ENCODE measurements around the gene CEBPG.

CEBPG gene

GRCh38 chr19:33418461-33418860 lies 45.0 kb downstream of the CEBPG start:
- H3K9ac ChIP-seq (ENCODE audit: low read length), result no peak overlapping the region
- H3K4me3 ChIP-seq (ENCODE audit: low read depth, low read length), result no peak overlapping the region
- no peaks in the 10 kb centered on the region for H3K27me3 ChIP-seq (ENCODE audit: control insufficient read depth, insufficient read depth, low read length)
- no peak overlapping the region for H3K27ac ChIP-seq (ENCODE audit: low read depth, low read length)
- no peaks in the 10 kb centered on the region for H3K9me3 ChIP-seq (ENCODE audit: control insufficient read depth, insufficient read depth, low read depth, low read length)
- no peaks in the 10 kb centered on the region for H3K36me3 ChIP-seq (ENCODE audit: control insufficient read depth, insufficient read depth, low read length)
- peaks cover 6% of the 10 kb centered on the region; the same call in 1 of the 2 replicates for H3K4me1 ChIP-seq (ENCODE audit: control insufficient read depth, insufficient read depth, low read length)

DNA sequence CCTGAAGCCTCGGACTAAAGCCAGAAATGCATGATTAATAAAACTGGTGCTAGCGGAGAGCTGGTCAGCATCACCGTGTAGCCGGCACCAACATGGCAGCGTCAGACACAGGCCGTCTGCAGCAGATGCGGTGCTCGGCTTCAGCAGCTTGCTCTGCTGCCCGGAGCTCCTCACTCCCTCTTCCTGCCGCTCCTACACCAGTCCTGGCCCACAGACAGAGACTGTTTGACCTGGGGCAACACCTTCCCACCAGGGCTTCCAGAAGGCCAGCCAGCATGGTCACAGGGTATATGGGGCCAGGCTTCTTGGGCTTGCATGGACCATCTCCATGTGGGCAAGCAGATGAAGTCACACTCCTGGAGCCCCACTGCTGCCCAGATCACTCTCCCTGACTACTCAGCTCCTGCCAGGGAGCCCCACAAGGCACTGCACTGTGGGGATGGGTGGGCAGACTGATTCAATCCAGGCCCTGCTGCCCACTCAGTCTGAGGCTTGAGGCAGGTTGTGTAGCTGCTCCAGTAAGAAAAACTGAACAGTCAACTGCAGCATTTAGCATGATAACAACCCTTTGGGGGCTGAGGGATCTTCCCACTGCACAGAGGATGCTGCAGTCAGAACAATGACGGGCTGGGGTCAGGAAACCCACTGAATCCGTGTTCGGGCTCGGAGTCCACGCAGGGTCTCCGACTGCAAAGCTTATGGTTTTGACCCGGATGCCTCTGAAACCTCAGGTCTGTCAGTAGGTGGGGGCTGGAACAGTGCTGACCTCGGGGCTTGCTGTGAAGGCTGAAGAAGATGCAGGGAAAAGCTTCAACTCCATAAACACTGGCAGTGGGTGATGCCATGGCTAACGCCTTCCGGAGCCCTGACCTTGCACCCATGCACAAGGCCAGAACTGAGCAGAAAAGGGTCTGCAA lies 45.6 kb downstream of the CEBPG start:
- Histone ChIP-seq H3K9me3 (ENCODE audit: control insufficient read depth, insufficient read depth, low read depth, low read length) (no peaks in the 10 kb centered on the region), H3K9ac (ENCODE audit: low read length) (no peak overlapping the region), H3K27ac (ENCODE audit: low read depth, low read length) (no peak overlapping the region), H3K4me3 (ENCODE audit: low read depth, low read length) (no peak overlapping the region), H3K4me1 (ENCODE audit: control insufficient read depth, insufficient read depth, low read length) (peaks cover 6% of the 10 kb centered on the region; the same call in 1 of the 2 replicates), H3K27me3 (ENCODE audit: control insufficient read depth, insufficient read depth, low read length) (no peaks in the 10 kb centered on the region), H3K36me3 (ENCODE audit: control insufficient read depth, insufficient read depth, low read length) (no peaks in the 10 kb centered on the region)

- no peaks in the 10 kb centered on the region for H3K27me3 ChIP-seq (ENCODE audit: control insufficient read depth, insufficient read depth, low read length)
- peaks cover 6% of the 10 kb centered on the region; the same call in 1 of the 2 replicates for H3K4me1 ChIP-seq (ENCODE audit: control insufficient read depth, insufficient read depth, low read length)
- no peaks in the 10 kb centered on the region for H3K9me3 ChIP-seq (ENCODE audit: control insufficient read depth, insufficient read depth, low read depth, low read length)
- H3K4me3 ChIP-seq (ENCODE audit: low read depth, low read length), result no peak overlapping the region
- no peak overlapping the region for H3K9ac ChIP-seq (ENCODE audit: low read length)
- H3K27ac ChIP-seq (ENCODE audit: low read depth, low read length), result no peak overlapping the region
- H3K36me3 ChIP-seq (ENCODE audit: control insufficient read depth, insufficient read depth, low read length), result no peaks in the 10 kb centered on the region
Measured at GRCh38 chr19:33419788-33420130, 46.2 kb downstream of the CEBPG start.

GRCh38 chr19:33420821-33421220 lies 47.3 kb downstream of the CEBPG start:
- Histone ChIP-seq H3K4me3 (ENCODE audit: low read depth, low read length) (no peak overlapping the region), H3K36me3 (ENCODE audit: control insufficient read depth, insufficient read depth, low read length) (no peaks in the 10 kb centered on the region), H3K27ac (ENCODE audit: low read depth, low read length) (no peak overlapping the region), H3K4me1 (ENCODE audit: control insufficient read depth, insufficient read depth, low read length) (peaks cover 6% of the 10 kb centered on the region; the same call in 1 of the 2 replicates), H3K9me3 (ENCODE audit: control insufficient read depth, insufficient read depth, low read depth, low read length) (no peaks in the 10 kb centered on the region), H3K9ac (ENCODE audit: low read length) (no peak overlapping the region), H3K27me3 (ENCODE audit: control insufficient read depth, insufficient read depth, low read length) (no peaks in the 10 kb centered on the region)

- Histone ChIP-seq H3K36me3 (ENCODE audit: control insufficient read depth, insufficient read depth, low read length) (no peaks in the 10 kb centered on the region), H3K9me3 (ENCODE audit: control insufficient read depth, insufficient read depth, low read depth, low read length) (no peaks in the 10 kb centered on the region), H3K27ac (ENCODE audit: low read depth, low read length) (no peak overlapping the region), H3K27me3 (ENCODE audit: control insufficient read depth, insufficient read depth, low read length) (no peaks in the 10 kb centered on the region), H3K4me1 (ENCODE audit: control insufficient read depth, insufficient read depth, low read length) (peaks cover 5% of the 10 kb centered on the region; the same call in 1 of the 2 replicates), H3K4me3 (ENCODE audit: low read depth, low read length) (no peak overlapping the region), H3K9ac (ENCODE audit: low read length) (no peak overlapping the region)
Measured at GRCh38 chr19:33421368-33421767, 47.9 kb downstream of the CEBPG start.

DNA sequence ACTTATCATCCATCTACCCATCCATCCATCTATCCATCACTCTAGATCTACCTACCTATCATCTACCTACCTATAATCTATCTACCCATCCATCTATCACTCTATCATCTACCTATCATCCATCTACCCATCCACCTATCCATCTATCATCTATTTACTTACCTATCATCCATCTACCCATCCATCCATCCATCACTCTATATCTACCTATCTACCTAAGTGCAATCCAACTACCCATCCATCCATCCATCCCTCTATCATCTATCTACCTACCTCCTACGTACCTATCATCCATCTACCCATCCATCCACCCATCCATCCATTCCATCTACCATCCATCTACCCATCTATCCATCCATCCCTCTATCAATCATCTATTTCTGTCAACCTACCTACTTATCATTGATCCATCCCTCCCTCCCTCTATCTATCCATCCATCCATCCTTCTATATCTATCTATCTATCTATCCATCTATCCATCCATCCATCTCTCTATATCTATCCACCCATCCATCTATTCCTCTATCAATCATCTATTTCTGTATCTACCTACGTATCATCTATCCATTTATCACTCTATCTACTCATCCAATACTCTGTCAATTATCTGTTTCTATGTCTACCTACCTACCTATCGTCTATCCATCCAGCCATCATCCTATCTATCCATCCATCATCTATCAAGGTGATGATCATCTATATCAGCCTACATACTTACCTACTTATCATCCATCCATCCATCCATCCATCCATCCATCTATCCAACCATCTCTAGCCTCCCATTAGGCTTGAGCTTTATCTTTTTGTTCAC lies 49.1 kb downstream of the CEBPG start:
- Histone ChIP-seq H3K4me1 (ENCODE audit: control insufficient read depth, insufficient read depth, low read length) (no peaks in the 10 kb centered on the region), H3K4me3 (ENCODE audit: low read depth, low read length) (no peak overlapping the region), H3K9me3 (ENCODE audit: control insufficient read depth, insufficient read depth, low read depth, low read length) (no peaks in the 10 kb centered on the region), H3K36me3 (ENCODE audit: control insufficient read depth, insufficient read depth, low read length) (no peaks in the 10 kb centered on the region), H3K9ac (ENCODE audit: low read length) (no peak overlapping the region), H3K27me3 (ENCODE audit: control insufficient read depth, insufficient read depth, low read length) (no peaks in the 10 kb centered on the region), H3K27ac (ENCODE audit: low read depth, low read length) (no peak overlapping the region)

GRCh38 chr19:33424181-33424580 lies 50.7 kb downstream of the CEBPG start:
- no peaks in the 10 kb centered on the region for H3K36me3 ChIP-seq (ENCODE audit: control insufficient read depth, insufficient read depth, low read length)
- H3K27ac ChIP-seq (ENCODE audit: low read depth, low read length), result no peak overlapping the region
- H3K4me1 ChIP-seq (ENCODE audit: control insufficient read depth, insufficient read depth, low read length), result no peaks in the 10 kb centered on the region
- no peaks in the 10 kb centered on the region for H3K9me3 ChIP-seq (ENCODE audit: control insufficient read depth, insufficient read depth, low read depth, low read length)
- no peak overlapping the region for H3K9ac ChIP-seq (ENCODE audit: low read length)
- H3K27me3 ChIP-seq (ENCODE audit: control insufficient read depth, insufficient read depth, low read length), result no peaks in the 10 kb centered on the region
- no peak overlapping the region for H3K4me3 ChIP-seq (ENCODE audit: low read depth, low read length)

- Histone ChIP-seq H3K27me3 (ENCODE audit: control insufficient read depth, insufficient read depth, low read length) (no peaks in the 10 kb centered on the region), H3K9ac (ENCODE audit: low read length) (no peak overlapping the region), H3K4me1 (ENCODE audit: control insufficient read depth, insufficient read depth, low read length) (no peaks in the 10 kb centered on the region), H3K27ac (ENCODE audit: low read depth, low read length) (no peak overlapping the region), H3K36me3 (ENCODE audit: control insufficient read depth, insufficient read depth, low read length) (no peaks in the 10 kb centered on the region), H3K9me3 (ENCODE audit: control insufficient read depth, insufficient read depth, low read depth, low read length) (no peaks in the 10 kb centered on the region), H3K4me3 (ENCODE audit: low read depth, low read length) (no peak overlapping the region)
Measured at GRCh38 chr19:33426621-33427361, 53.3 kb downstream of the CEBPG start.

DNA sequence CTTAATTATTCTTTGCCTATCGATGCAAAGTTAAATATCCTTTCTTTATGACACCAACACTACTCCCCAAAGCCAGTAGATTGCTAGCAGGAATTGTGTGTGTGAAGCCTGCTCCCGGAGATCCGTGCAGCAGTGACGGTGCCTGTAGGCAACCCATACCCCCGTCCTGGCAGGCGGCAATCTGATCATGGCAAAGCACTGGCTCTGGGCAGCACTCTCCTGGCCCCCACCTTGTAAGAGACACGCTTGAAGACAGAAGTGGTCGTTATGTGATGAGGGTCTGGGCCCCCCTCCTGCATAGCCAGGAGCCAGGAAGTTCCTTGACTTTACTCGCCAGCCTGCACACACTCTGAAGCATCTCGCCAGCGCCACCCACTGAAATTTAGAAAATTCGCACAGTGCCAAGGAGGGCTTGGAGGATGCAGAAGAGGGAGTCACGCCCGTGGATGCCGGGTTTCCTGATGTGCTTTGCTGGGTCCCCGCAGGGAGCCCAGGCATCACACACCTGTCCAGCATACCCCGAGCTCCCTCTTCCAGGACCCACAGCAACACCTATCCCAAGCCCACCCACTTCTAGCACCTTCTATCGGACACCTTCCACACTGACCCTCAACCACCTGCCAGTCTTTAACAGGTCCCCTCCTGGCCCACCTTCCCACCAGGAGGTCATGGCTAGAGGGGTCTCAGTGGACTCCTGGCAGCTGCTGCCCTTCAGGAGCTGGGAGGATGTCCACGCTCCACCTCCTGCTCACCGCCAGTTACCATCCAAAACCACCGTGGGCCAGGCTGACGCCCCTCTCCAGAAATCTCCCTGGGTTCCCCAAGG lies 54.5 kb downstream of the CEBPG start:
- no peaks in the 10 kb centered on the region for H3K27me3 ChIP-seq (ENCODE audit: control insufficient read depth, insufficient read depth, low read length)
- H3K9me3 ChIP-seq (ENCODE audit: control insufficient read depth, insufficient read depth, low read depth, low read length), result no peaks in the 10 kb centered on the region
- no peak overlapping the region for H3K4me3 ChIP-seq (ENCODE audit: low read depth, low read length)
- H3K36me3 ChIP-seq (ENCODE audit: control insufficient read depth, insufficient read depth, low read length), result no peaks in the 10 kb centered on the region
- H3K4me1 ChIP-seq (ENCODE audit: control insufficient read depth, insufficient read depth, low read length), result no peaks in the 10 kb centered on the region
- no peak overlapping the region for H3K27ac ChIP-seq (ENCODE audit: low read depth, low read length)
- H3K9ac ChIP-seq (ENCODE audit: low read length), result no peak overlapping the region

- no peak overlapping the region for H3K9ac ChIP-seq (ENCODE audit: low read length)
- H3K27me3 ChIP-seq (ENCODE audit: control insufficient read depth, insufficient read depth, low read length), result no peaks in the 10 kb centered on the region
- H3K9me3 ChIP-seq (ENCODE audit: control insufficient read depth, insufficient read depth, low read depth, low read length), result no peaks in the 10 kb centered on the region
- H3K36me3 ChIP-seq (ENCODE audit: control insufficient read depth, insufficient read depth, low read length), result no peaks in the 10 kb centered on the region
- H3K4me1 ChIP-seq (ENCODE audit: control insufficient read depth, insufficient read depth, low read length), result no peaks in the 10 kb centered on the region
- H3K27ac ChIP-seq (ENCODE audit: low read depth, low read length), result no peak overlapping the region
- H3K4me3 ChIP-seq (ENCODE audit: low read depth, low read length), result no peak overlapping the region
Measured at GRCh38 chr19:33428627-33429125, 55.2 kb downstream of the CEBPG start.

All from HUES6 (cell line).